K562 (cell line): Measurements from ENCODE around the gene PLAAT4. TPM values are rescaled to one million over a fixed set of nuclear protein-coding genes. Genes with fewer than 3 reads are reported as not detected.
A peak's percentile ranks its signal among the peaks of the same experiment; 100 is the strongest.

Experiments used
- CBX1 ChIP-seq: sonication (generic); IDR thresholded peaks from 2 replicates; pipeline ENCODE4 v1.6.1; 2016; ENCODE audit warnings: antibody characterized with exemption, low read depth, mild to moderate bottlenecking
- DIDO1 ChIP-seq: fragments of 450-650 bp; IDR thresholded peaks from 2 replicates; pipeline ENCODE4 v1.6.1; 2016; ENCODE audit warnings: low read depth, missing biosample characterization, missing genetic modification characterization
- ETS2 ChIP-seq: IDR thresholded peaks from 2 replicates; pipeline ENCODE4 v1.6.1; 2016; ENCODE audit warnings: borderline replicate concordance, missing genetic modification characterization, mild to moderate bottlenecking, moderate library complexity, missing compliant biosample characterization; ENCODE audit not compliant: poor library complexity, severe bottlenecking
- GABPA ChIP-seq: fragments of 200-800 bp; sonication (Bioruptor generic); conservative IDR thresholded peaks from 2 replicates; pipeline ENCODE4 v1.6.1; 2016; ENCODE audit warnings: low read depth, missing genetic modification characterization, missing compliant biosample characterization
- NFE2 ChIP-seq: IDR thresholded peaks from 2 replicates; pipeline ENCODE4 v1.6.1; 2014; ENCODE audit warnings: antibody characterized with exemption, low read depth
- NFE2L1 ChIP-seq: fragments of 450-650 bp; IDR thresholded peaks from 2 replicates; pipeline ENCODE4 v1.6.1; 2016; ENCODE audit warnings: missing genetic modification characterization, low read depth, mild to moderate bottlenecking, missing compliant biosample characterization, moderate library complexity, borderline replicate concordance
- ZBTB17 ChIP-seq: fragments of 450-650 bp; formaldehyde crosslinking; IDR thresholded peaks from 2 replicates; pipeline ENCODE4 v1.4.0; 2020; ENCODE audit warnings: mild to moderate bottlenecking
- ZNF143 ChIP-seq: sonication (generic); formaldehyde crosslinking; IDR thresholded peaks from 2 replicates; pipeline ENCODE4 v1.9.0; 2022; ENCODE audit warnings: mild to moderate bottlenecking, missing genetic modification reagents
- ZNF174 ChIP-seq: fragments of 250-450 bp; sonication (Bioruptor Pico); IDR thresholded peaks from 2 replicates; pipeline ENCODE4 v1.4.0; 2020; ENCODE audit warnings: mild to moderate bottlenecking
- ZNF561 ChIP-seq: fragments of 450-650 bp; formaldehyde crosslinking; conservative IDR thresholded peaks from 2 replicates; pipeline ENCODE4 v1.4.0; 2020; ENCODE audit warnings: mild to moderate bottlenecking, moderate library complexity
- ZNF696 ChIP-seq: fragments of 250-450 bp; sonication (Bioruptor Pico); conservative IDR thresholded peaks from 2 replicates; pipeline ENCODE4 v1.4.0; 2020; ENCODE audit warnings: mild to moderate bottlenecking, moderate library complexity
- ZNF75A ChIP-seq: fragments of 450-650 bp; formaldehyde crosslinking; IDR thresholded peaks from 2 replicates; pipeline ENCODE4 v1.4.0; 2020; ENCODE audit warnings: mild to moderate bottlenecking
- ZNF830 ChIP-seq: fragments of 250-450 bp; sonication (Bioruptor Pico); IDR thresholded peaks from 2 replicates; pipeline ENCODE4 v1.5.0; 2021; ENCODE audit warnings: mild to moderate bottlenecking
- polyA plus RNA-seq, 8 experiments: library from polyadenylated mRNA; depleted of rRNA in 4 of 8; stranded (reverse) in 5 of 8; unstranded in 3 of 8; fragments of >200 nt; fragmentation: Nextera tagmentation in 2 of 8; fragmentation: Illumina TruSeq in 1 of 8; extraction: Ambion mirVana in 2 of 8; extraction: Trizol in 1 of 8; gene quantifications; 2 replicates each; pipeline versions ENCODE4 v1.2.1 to v1.2.3, GENCODE V29; 2011 to 2014; ENCODE audit warnings: inconsistent platforms in 1 of 8, missing spikeins in 1 of 8
- total RNA-seq, 7 experiments: library from RNA; depleted of rRNA in 6 of 7; stranded (reverse); fragments of >200 nt in 6 of 7; fragmentation: Illumina TruSeq in 2 of 7; extraction: Trizol in 2 of 7; gene quantifications; 2 replicates each; pipeline versions ENCODE4 v1.2.1 to v1.2.3, GENCODE V29; 2011 to 2021; ENCODE audit warnings: low replicate concordance in 1 of 7
- TF ChIP-seq, protein P1 (sequence below): fragments of 200-800 bp; sonication (Bioruptor generic); IDR thresholded peaks from 2 replicates; pipeline ENCODE4 v1.6.1; 2016; ENCODE audit warnings: missing genetic modification characterization, missing compliant biosample characterization
- TF ChIP-seq, protein P2 (sequence below): sonication (generic); formaldehyde crosslinking; IDR thresholded peaks from 2 replicates; pipeline ENCODE4 v1.8.1; 2022; ENCODE audit warnings: missing genetic modification reagents
- TF ChIP-seq, protein P3 (sequence below): fragments of 250-450 bp; sonication (Bioruptor Pico); IDR thresholded peaks from 2 replicates; pipeline ENCODE4 v1.4.0; 2020; ENCODE audit warnings: mild to moderate bottlenecking, moderate library complexity, borderline replicate concordance
- TF ChIP-seq, protein P4 (sequence below): fragments of 450-650 bp; IDR thresholded peaks from 2 replicates; pipeline ENCODE4 v1.6.1; 2016; ENCODE audit warnings: antibody characterized with exemption

PLAAT4 gene
- total and polyA plus RNA-seq, 9 of the 15 experiments (the other 6 are each of a cell fraction or from before 2014, with no cell fraction given), result 0.54 to 3.0 (median 1.3) TPM; not detected in 1

DNA sequence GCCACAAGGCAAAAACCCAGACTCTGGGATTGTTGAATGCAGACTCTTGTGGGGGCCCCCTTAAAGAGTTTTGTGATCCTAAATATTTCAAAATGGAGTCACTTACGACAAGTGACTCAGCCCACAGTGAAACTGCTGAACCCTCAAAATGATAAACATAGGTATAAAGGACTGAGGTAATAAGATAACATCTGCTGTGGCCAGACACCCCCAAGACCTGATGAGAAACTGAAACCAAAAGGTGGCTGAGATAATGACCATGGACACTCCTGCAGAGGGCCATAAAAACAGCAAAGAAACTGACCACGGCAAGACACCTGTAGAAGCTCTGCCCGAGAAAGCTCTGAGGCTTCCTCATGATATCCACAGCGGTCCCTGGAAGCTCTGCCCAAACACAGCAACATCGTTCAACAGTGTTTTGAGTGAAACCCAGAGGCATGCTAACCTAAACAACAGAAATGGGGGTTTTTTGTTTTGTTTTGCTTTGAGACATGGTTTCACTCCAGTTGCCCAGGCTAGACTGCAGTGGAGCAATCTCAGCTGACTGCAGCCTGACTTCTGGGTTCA is 1.6 kb upstream of the PLAAT4 start (continued):
- TF ChIP-seq, protein P1, sequence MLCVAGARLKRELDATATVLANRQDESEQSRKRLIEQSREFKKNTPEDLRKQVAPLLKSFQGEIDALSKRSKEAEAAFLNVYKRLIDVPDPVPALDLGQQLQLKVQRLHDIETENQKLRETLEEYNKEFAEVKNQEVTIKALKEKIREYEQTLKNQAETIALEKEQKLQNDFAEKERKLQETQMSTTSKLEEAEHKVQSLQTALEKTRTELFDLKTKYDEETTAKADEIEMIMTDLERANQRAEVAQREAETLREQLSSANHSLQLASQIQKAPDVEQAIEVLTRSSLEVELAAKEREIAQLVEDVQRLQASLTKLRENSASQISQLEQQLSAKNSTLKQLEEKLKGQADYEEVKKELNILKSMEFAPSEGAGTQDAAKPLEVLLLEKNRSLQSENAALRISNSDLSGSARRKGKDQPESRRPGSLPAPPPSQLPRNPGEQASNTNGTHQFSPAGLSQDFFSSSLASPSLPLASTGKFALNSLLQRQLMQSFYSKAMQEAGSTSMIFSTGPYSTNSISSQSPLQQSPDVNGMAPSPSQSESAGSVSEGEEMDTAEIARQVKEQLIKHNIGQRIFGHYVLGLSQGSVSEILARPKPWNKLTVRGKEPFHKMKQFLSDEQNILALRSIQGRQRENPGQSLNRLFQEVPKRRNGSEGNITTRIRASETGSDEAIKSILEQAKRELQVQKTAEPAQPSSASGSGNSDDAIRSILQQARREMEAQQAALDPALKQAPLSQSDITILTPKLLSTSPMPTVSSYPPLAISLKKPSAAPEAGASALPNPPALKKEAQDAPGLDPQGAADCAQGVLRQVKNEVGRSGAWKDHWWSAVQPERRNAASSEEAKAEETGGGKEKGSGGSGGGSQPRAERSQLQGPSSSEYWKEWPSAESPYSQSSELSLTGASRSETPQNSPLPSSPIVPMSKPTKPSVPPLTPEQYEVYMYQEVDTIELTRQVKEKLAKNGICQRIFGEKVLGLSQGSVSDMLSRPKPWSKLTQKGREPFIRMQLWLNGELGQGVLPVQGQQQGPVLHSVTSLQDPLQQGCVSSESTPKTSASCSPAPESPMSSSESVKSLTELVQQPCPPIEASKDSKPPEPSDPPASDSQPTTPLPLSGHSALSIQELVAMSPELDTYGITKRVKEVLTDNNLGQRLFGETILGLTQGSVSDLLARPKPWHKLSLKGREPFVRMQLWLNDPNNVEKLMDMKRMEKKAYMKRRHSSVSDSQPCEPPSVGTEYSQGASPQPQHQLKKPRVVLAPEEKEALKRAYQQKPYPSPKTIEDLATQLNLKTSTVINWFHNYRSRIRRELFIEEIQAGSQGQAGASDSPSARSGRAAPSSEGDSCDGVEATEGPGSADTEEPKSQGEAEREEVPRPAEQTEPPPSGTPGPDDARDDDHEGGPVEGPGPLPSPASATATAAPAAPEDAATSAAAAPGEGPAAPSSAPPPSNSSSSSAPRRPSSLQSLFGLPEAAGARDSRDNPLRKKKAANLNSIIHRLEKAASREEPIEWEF (CRISPR knock-in tag), result peak; percentile 99
- TF ChIP-seq, protein P2, sequence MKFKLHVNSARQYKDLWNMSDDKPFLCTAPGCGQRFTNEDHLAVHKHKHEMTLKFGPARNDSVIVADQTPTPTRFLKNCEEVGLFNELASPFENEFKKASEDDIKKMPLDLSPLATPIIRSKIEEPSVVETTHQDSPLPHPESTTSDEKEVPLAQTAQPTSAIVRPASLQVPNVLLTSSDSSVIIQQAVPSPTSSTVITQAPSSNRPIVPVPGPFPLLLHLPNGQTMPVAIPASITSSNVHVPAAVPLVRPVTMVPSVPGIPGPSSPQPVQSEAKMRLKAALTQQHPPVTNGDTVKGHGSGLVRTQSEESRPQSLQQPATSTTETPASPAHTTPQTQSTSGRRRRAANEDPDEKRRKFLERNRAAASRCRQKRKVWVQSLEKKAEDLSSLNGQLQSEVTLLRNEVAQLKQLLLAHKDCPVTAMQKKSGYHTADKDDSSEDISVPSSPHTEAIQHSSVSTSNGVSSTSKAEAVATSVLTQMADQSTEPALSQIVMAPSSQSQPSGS (CRISPR knock-in tag), result no peak
- TF ChIP-seq NFE2L1 (tag), result peak; percentile 77
- TF ChIP-seq, protein P3, sequence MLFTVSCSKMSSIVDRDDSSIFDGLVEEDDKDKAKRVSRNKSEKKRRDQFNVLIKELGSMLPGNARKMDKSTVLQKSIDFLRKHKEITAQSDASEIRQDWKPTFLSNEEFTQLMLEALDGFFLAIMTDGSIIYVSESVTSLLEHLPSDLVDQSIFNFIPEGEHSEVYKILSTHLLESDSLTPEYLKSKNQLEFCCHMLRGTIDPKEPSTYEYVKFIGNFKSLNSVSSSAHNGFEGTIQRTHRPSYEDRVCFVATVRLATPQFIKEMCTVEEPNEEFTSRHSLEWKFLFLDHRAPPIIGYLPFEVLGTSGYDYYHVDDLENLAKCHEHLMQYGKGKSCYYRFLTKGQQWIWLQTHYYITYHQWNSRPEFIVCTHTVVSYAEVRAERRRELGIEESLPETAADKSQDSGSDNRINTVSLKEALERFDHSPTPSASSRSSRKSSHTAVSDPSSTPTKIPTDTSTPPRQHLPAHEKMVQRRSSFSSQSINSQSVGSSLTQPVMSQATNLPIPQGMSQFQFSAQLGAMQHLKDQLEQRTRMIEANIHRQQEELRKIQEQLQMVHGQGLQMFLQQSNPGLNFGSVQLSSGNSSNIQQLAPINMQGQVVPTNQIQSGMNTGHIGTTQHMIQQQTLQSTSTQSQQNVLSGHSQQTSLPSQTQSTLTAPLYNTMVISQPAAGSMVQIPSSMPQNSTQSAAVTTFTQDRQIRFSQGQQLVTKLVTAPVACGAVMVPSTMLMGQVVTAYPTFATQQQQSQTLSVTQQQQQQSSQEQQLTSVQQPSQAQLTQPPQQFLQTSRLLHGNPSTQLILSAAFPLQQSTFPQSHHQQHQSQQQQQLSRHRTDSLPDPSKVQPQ (CRISPR knock-in tag), result peak; percentile 91
- TF ChIP-seq ZNF143 (CRISPR knock-in tag), result no peak
- TF ChIP-seq CBX1, result no peak
- TF ChIP-seq ZNF75A (CRISPR knock-in tag), result peak; percentile 87
- TF ChIP-seq NFE2, result 0 out of 2 replicates have a peak, but pooled peaks have one; percentile 13
- peak; percentile 91 for TF ChIP-seq ZNF561 (CRISPR knock-in tag)
- peak; percentile 67 for TF ChIP-seq GABPA
- peak; percentile 81; the same call in 1 of the 2 replicates for TF ChIP-seq ZNF696 (CRISPR knock-in tag)
- TF ChIP-seq ZBTB17 (CRISPR knock-in tag), result peak; percentile 94
- peak; percentile 89 for TF ChIP-seq ETS2 (tag)
- peak; percentile 77 for TF ChIP-seq DIDO1 (tag)
- peak; percentile 91 for TF ChIP-seq ZNF174
- TF ChIP-seq, protein P4, sequence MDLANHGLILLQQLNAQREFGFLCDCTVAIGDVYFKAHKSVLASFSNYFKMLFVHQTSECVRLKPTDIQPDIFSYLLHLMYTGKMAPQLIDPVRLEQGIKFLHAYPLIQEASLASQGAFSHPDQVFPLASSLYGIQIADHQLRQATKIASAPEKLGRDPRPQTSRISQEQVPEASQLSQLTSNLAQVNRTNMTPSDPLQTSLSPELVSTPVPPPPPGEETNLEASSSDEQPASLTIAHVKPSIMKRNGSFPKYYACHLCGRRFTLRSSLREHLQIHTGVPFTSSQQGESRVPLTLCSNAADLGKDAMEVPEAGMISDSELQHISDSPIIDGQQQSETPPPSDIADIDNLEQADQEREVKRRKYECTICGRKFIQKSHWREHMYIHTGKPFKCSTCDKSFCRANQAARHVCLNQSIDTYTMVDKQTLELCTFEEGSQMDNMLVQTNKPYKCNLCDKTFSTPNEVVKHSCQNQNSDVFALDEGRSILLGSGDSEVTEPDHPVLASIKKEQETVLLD, result no peak
- TF ChIP-seq ZNF830 (CRISPR knock-in tag), result peak; percentile 88; the same call in 1 of the 2 replicates
